Right ventricle myocardium superior (tissue), 1 donor: ENCODE results near the gene BARHL1. TPM values are rescaled to one million over a fixed set of nuclear protein-coding genes. Genes with fewer than 3 reads are reported as not detected.

ENCODE experiments used
- ATAC-seq: fragments of 200-7000 bp; cut with Tn5 transposase; one replicate; pipeline ENCODE4 v1.9.1; 2020; ENCODE audit warnings: mild to moderate bottlenecking; ENCODE audit not compliant: poor library complexity
- DNase-seq: peaks from one replicate; pipeline ENCODE4 v3.0.0-alpha.2; 2020
- intact Hi-C: fragments of 100-400 bp; cut with DNase I; formaldehyde crosslinking; loops from one replicate; pipeline ENCODE4 v1.11.2; 2022
- long read RNA-seq: library from polyadenylated mRNA; unstranded; transcript quantifications from one replicate; pipeline ENCODE4 v2.0.0, GENCODE V29; 2021
- total RNA-seq: library from RNA; stranded (reverse); fragmentation: NEBNext Ultra II Directional; extraction: Animal tissue kit (Norgen Biotek cat#: 25700); gene quantifications from one replicate; pipeline ENCODE4 v1.2.1, GENCODE V29; 2021
- donor health status: DM: no; HTN: yes; CAD: no; lungs with severe emphysema.

Gene BARHL1
- not detected for total RNA-seq
- long read RNA-seq, result 0 reads

DNA sequence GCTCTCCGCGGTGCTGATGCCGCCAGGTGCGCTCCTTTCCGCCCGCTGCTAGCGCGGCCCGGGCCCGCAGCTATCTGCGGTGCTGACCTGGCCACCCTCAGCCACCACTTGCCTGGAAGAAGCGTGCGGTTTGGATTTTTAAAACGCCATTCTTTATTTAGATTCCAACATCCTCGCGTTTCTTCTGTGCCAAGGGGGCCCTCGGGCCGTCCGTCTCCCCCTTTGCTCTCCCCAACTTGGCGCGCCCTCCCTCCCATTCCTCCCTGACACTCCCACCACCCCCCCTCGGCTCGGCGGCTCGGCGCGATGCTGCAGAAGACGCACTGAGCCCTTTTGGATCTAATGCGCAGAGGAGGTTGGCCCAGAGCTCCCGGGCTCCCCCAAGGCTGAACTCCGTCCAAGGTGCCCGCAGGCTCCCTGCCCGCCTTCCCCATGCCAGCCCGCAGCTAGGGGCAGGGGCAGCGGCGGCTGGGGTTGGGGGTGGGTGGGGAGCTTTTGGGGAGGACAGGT is at the start of gene BARHL1:
Gene BARHL1, plus strand, starts transcription at position 331 of the 510 bp plus-strand sequence. CDS start 192 bp downstream, outside the sequence.
- intact Hi-C loops, result no loop called here
- DNase-seq (no peak), ATAC-seq (no peak)

DNA sequence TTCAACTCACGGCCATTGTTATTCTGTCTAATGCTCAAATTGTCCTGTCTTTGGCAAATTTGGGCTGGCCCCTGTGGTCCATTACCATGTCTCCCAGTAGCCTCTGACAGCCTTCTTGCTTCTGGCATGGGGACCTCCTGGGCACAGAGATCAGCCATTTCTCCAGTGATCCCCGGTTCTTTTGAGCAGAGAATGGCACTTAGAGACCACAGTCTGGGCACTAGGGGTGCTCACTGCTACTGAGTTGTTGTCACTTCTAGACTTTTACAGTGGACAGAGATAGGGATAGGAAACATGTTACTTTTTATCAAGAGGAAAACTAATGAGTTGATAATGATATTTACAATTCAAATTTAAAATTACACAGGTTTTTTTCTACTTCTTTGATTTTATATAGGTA is 47.6 kb upstream of the BARHL1 start:
- DNase-seq (no peak), ATAC-seq (no peak)
- intact Hi-C loops, result no loop called here

DNA sequence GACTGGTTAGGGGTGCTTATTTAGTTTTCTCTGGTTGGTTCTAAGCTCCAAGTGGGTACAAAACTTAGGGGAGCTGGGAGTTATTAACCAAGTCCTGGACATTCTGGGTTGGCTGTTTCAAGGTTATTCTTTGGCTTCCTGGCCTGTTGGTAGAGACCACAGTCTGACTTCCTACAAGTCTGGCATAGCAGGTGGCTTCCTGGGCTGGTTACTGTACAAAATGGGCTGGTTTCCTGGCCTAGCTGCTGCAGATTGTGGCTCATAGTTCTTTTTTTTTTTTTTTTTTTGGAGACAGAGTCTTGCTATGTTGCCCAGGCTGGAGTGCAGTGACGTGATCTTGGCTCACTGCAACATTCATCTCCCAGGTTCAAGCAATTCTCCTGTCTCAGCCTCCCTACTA is 46.3 kb upstream of the BARHL1 start:
- no peak for DNase-seq
- no peak for ATAC-seq
- intact Hi-C loops, result no loop called here

- no peak for ATAC-seq
- DNase-seq, result no peak
- intact Hi-C loops, result no loop called here
Observed at GRCh38 chr9:132537352-132537751, 45.1 kb upstream of the BARHL1 start.

DNA sequence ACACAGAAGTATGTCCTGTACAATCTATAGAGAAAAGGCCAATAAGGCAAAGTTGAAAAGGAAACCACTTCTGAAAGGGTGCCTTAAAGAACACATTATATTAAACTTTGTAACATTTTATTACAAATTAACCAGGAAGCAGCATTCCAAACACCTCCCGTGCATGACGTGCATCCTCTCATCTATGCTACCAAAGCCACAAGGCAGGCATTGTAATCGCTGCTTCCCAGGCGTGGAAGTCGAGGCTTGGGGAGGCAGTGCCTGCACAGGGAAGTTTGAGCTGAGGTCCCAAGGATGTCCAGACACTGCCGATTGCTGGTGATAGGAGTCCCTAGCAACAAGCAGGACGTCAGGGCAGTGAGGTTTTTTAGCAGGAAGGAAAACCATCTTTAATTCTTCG is 44.3 kb upstream of the BARHL1 start:
- ATAC-seq (no peak), DNase-seq (no peak)
- intact Hi-C loops, result no loop called here

- no peak for DNase-seq
- ATAC-seq, result no peak
- intact Hi-C loops, result no loop called here
Observed at GRCh38 chr9:132539096-132539495, 43.3 kb upstream of the BARHL1 start.

- DNase-seq, result no peak
- intact Hi-C loops, result no loop called here
- no peak for ATAC-seq
Observed at GRCh38 chr9:132541051-132541450, 41.4 kb upstream of the BARHL1 start.

- no peak for DNase-seq
- intact Hi-C loops, result no loop called here
- no peak for ATAC-seq
Observed at GRCh38 chr9:132541870-132542830, 40.3 kb upstream of the BARHL1 start.

DNA sequence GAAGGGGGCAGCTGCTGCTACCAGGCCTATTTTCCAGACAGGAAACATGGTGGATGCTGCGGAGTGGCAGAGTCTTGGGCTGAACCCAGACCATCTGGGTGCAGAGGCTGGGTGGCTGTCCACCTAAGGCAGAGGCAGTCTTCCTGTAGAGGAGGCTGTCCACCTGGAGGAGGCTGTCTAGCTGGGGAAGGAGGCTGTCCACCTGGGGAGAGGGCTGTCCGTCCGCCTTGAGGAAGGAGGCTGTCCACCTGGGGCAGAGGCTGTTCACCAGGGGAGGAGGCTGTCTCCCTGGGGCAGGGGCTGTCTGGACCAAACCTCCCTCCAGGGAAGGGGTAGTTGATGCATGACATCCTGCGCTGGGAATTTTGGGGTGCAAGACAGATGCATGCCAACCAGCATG is 39.2 kb upstream of the BARHL1 start:
- no peak for ATAC-seq
- DNase-seq, result no peak
- intact Hi-C loops, result no loop called here

- intact Hi-C loops, result no loop called here
- no peak for ATAC-seq
- DNase-seq, result no peak
Observed at GRCh38 chr9:132543960-132544359, 38.4 kb upstream of the BARHL1 start.

DNA sequence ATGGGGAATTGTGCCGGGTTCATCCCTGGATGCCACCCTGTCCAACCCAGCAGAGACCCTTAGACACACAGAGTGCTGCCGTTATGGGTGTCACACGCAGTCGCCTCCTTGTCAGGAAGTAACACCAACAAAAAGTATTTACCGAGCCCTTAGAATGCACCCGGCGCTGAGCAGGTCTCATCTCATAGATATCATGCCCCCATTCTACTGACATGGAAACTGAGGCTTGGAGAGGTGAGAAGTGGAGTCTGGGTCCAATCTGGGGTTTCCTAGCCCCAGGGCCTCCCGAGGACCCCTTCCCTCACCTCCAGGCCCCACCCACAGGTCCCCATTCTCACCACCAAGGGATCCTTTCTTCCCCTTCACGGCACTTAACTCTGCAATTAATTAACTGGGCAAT is 36.8 kb upstream of the BARHL1 start:
- intact Hi-C loops, result no loop called here
- DNase-seq, result no peak
- ATAC-seq, result no peak

DNA sequence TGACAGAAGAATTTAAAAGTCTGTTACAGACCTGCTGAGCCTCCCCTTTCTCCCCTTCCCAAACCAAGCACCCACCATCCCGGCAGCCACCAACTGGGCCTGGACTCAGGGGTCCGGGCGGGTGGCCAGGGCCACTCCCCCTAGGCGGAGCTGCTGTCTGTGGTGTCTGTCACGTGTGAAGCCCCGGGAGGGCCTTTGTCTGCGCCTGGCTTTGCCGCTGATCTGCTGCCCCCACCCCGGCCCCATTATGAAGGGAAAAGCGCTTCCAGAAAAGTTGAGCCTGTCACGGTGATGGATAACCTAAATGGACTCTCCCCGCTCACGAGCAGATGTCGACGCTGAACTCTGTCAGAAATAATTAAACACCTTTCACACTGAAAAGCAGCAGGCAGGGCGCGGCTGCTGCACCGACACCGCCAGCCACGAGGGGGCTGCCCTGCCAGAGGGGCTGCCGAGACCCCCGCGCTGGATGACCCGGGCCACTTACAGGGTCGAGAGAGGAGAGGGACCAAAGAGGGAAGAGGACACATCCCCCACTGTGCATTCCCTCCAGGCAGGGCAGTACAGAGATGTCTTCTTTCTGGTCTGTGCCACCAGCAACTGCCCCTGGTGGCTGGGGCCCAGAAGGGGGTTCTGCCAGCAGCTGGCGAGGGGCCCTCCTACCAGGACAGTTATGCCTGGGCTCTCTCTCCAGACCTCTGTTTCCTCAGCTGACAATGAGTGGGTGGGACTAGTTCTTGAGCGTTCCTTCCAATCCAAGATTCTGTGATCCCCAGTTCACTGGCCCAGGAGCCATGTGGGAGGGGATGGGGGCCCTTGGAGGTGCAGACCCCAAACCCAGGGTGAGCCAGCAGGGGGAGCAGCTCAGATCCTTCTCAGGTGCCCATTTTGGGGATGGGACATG is 36.0 kb upstream of the BARHL1 start:
- DNase-seq, result peak; percentile 60
- intact Hi-C loops, result no loop called here
- ATAC-seq, result peak; percentile 77

DNA sequence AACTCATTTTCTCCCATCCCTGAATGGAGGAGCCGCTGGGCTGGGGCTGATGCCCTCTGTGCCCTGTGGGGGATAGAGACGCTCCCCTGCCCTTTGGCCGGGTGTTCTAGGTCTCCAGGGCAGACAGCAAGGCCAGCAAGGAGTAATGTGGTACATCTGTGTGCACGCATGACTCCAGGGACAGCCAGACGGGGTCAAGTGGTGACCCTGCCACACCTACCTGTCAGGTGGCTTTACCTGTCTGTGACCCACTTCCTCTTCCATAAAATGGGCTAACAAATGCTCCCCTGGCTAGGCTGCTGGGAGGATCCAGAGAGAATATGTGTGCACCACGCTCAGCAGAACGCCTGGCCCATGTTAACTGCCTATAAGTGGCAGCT is 35.4 kb upstream of the BARHL1 start:
- DNase-seq (no peak), ATAC-seq (no peak)
- intact Hi-C loops, result no loop called here

- no peak for DNase-seq
- intact Hi-C loops, result no loop called here
- ATAC-seq, result no peak
Observed at GRCh38 chr9:132547436-132547835, 35.0 kb upstream of the BARHL1 start.

DNA sequence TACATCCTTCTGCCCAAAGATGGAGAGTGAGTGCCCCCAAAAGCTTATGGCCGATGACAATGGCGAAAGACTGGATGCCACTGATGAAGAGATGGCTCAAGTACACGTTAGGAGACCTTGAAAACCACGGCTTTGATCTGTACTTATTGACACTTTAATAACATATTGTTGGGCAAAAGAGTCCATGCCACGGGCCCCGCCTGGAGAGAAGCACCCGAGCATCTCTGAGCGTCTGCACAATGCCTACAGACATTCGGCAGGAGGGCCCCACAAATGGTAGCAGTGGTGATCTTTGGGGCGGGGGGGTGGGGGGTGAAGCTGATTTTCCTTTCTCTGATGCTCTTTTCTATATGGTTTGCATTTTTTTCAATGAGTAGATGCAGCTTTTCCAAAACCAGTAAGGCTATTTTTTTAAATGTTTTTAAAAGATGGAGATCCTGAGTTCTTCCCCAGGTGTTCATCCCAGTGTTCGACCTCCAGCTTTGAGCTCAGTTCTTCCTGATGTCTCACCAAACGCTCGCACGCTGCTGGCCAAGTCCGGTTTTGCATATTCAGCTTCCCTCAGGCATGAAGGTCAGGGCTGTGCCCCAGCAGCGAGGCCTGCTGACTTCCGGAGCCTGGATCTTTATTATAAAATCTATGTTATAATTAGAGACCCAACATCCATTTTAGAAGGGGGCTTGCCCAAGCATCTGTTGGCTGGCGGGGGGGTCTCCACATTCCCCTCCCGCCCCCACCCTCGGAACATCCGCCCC is 34.3 kb upstream of the BARHL1 start:
- intact Hi-C loops, result no loop called here
- DNase-seq (no peak), ATAC-seq (no peak)

DNA sequence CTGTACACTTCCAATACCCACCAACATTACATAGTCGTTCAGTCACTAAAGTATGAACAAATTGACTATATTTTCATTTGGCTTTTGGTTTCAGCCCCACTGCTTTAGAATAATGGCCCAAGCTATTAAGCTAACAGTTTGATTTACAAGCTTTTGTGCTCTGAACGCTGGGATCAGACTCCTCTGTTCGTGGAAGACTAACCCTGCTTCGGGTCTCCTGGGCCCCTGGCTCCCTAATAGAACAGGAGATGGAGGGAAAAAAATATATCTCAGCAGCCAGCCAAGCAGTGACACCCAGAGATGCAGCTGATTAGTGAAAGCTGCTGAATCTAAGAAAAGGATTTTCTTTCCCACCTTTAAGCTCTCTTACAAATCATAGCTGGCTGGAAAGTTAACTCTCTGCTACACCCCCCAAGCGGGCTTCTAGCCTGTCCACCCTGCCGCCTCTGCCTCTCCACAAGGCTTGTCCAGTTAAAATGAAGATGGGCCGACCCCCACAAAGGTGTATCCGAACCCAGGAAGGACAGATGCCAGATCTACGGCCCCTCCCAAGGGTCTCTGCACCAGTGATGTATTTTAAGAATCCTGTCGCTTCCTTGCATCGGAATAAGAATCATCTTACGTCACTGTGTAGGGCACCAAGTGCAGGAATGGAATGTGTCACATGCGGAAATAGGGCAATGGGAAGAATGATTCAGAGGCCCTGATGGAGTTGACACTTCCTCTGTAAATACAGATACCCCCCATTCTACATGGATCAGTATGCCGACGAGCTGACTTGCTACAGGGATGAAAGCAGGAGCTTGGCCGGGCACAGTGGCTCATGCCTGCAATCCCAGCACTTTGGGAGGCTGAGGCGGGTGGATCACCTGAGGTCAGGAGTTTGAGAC is 33.4 kb upstream of the BARHL1 start:
- no peak for DNase-seq
- ATAC-seq, result no peak
- intact Hi-C loops, result no loop called here

GRCh38 chr9:132551556-132551955 is 30.9 kb upstream of the BARHL1 start:
- intact Hi-C loops, result no loop called here

GRCh38 chr9:132552041-132552440 is 30.4 kb upstream of the BARHL1 start:
- intact Hi-C loops, result no loop called here
- DNase-seq (no peak), ATAC-seq (no peak)

More at GRCh38 chr9:132551556-132551955, 30.9 kb upstream of the BARHL1 start:
- ATAC-seq, result no peak
- DNase-seq, result no peak
